IMR-90 (cell line): ENCODE results near the gene PDIA4.

ENCODE experiments used
- BHLHE40 ChIP-seq: fragments of 150-350 bp; IDR thresholded peaks from 2 replicates; pipeline ENCODE4 v1.6.1; 2016; ENCODE audit warnings: mild to moderate bottlenecking, low read depth, low read length
- CTCF ChIP-seq: conservative IDR thresholded peaks from 2 replicates; pipeline ENCODE4 v1.5.1; 2012; ENCODE audit warnings: mild to moderate bottlenecking, low read depth, low read length, improper control_type of control experiment
- FOS ChIP-seq: fragments of 150-350 bp; IDR thresholded peaks from 2 replicates; pipeline ENCODE4 v1.6.1; 2016; ENCODE audit warnings: low read depth, low read length
- MAFK ChIP-seq: IDR thresholded peaks from 2 replicates; pipeline ENCODE4 v1.6.1; 2012; ENCODE audit warnings: low read depth, low read length, improper control_type of control experiment
- POLR2A ChIP-seq: IDR thresholded peaks from 2 replicates; pipeline ENCODE4 v1.6.1; 2012; ENCODE audit warnings: mild to moderate bottlenecking, low read depth, low read length
- RAD21 ChIP-seq: IDR thresholded peaks from 2 replicates; pipeline ENCODE4 v1.6.1; 2012; ENCODE audit warnings: low read length, improper control_type of control experiment
- RFX5 ChIP-seq: IDR thresholded peaks from 2 replicates; pipeline ENCODE4 v1.8.0; 2012; ENCODE audit warnings: low read depth, mild to moderate bottlenecking, low read length, moderate library complexity
- SMC3 ChIP-seq: fragments of 150-350 bp; IDR thresholded peaks from 2 replicates; pipeline ENCODE4 v1.6.1; 2016; ENCODE audit warnings: low read depth, mild to moderate bottlenecking, antibody characterized with exemption, low read length, moderate library complexity
- USF2 ChIP-seq: fragments of 150-350 bp; IDR thresholded peaks from 2 replicates; pipeline ENCODE4 v1.6.1; 2017; ENCODE audit warnings: mild to moderate bottlenecking, antibody characterized with exemption, low read length, low read depth

GRCh38 chr7:149020483-149020882, 7.8 kb downstream of the PDIA4 start:
- TF ChIP-seq POLR2A (no peak), MAFK (no peak), RAD21 (no peak), SMC3 (no peak), CTCF (no peak), FOS (no peak), BHLHE40 (no peak), USF2 (no peak), RFX5 (no peak)
